Dermis lymphatic vessel endothelial cell (primary cell): ENCODE measurements around the gene COQ8A. TPM values are rescaled to one million over a fixed set of nuclear protein-coding genes. Genes with fewer than 3 reads are reported as not detected.

Experiments used
- total RNA-seq: library from RNA; depleted of rRNA; stranded (reverse); fragments of >200 nt; gene quantifications from 2 replicates; pipeline ENCODE4 v1.2.1, GENCODE V29; 2014

Gene COQ8A
- 31.8 and 32.4 TPM in 2 replicates for total RNA-seq

GRCh38 chr1:226940029-226940805 is at the start of gene COQ8A:
Gene COQ8A, plus strand, starts transcription at chr1:226940294. Its CDS starts 21,092 bp downstream, at chr1:226961386.

Other genes with a start within 250 kb of the COQ8A start
- 25.7 and 28.9 TPM in 2 replicates for gene ITPKB, start 201.0 kb upstream of the COQ8A start, total RNA-seq
- gene PSEN2, start 69.7 kb upstream of the COQ8A start, total RNA-seq, result 60.3 and 86.3 TPM in 2 replicates